ENCODE results near the gene KIRREL3.

Gene KIRREL3

DNA sequence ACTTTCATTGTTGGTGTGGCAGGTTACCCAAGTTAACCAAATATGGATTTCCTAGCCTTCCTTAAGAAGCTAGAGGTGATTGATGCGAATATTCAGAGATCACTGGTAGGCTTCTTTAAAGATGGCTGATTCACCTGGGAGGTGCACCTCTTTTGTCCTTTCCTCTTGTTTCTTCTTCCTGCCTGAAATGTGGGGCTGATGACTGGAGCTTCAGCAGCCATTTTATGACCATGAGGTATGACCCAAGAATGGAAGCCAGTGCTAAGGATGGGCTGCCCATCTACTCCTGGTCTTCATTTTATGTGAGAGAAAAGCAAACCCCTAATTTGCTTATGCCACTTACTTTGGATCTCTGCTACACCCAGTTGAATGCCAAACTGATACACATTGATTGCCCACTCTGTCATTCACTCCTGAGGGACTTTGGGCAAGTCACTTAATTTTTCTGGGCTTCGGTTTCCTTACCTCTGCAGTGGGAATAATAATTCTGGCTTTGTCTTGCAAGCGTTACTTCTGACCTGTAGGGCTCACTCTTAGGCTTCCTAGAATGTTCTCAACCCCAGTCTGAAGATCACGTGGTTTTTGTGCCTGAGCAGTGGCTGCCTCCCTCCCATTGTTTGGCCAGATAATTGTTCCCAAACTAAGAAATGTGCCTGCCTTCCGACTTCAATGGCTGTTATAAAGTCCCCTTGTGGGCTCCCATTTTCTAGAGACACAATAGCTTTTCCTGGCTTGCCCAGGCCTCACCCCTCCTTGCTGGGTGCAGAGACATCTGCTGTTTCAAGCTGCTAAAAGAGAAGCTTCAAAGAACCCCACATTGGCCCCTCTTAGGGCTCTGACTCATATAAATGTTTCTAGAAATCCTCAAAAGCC, 402.0 kb downstream of the KIRREL3 start:
- TF ChIP-seq, protein P1, sequence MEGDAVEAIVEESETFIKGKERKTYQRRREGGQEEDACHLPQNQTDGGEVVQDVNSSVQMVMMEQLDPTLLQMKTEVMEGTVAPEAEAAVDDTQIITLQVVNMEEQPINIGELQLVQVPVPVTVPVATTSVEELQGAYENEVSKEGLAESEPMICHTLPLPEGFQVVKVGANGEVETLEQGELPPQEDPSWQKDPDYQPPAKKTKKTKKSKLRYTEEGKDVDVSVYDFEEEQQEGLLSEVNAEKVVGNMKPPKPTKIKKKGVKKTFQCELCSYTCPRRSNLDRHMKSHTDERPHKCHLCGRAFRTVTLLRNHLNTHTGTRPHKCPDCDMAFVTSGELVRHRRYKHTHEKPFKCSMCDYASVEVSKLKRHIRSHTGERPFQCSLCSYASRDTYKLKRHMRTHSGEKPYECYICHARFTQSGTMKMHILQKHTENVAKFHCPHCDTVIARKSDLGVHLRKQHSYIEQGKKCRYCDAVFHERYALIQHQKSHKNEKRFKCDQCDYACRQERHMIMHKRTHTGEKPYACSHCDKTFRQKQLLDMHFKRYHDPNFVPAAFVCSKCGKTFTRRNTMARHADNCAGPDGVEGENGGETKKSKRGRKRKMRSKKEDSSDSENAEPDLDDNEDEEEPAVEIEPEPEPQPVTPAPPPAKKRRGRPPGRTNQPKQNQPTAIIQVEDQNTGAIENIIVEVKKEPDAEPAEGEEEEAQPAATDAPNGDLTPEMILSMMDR (IDR thresholded peaks at IDR 0.05; ENCODE audit: low read depth, low read length): no peak
- no peak overlapping the region for H3K4me3 ChIP-seq (ENCODE audit: low read depth, low read length)

DNA sequence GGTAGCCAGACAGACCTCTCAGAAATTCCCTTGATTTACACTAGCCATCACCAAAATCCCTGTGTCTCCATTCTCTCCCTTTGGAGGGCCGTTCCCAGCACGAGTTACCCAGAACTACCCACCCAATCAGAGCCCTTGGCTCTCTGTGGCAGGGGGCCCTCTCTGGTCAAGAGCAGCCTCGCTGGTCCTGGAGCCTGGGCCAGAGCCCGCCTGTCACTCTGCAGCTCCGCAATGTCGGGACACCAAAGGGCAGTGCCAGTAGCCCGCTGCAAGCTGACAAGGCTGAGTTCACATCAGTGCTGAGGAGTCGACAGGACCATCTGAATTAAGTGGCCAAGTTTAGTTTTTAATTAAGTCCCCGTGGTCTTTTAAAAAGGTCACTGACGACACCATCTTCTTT, 403.5 kb downstream of the KIRREL3 start:
- no peak overlapping the region for H3K4me3 ChIP-seq (ENCODE audit: low read depth, low read length)
- TF ChIP-seq, protein P1 (IDR thresholded peaks at IDR 0.05; ENCODE audit: low read depth, low read length): no peak

DNA sequence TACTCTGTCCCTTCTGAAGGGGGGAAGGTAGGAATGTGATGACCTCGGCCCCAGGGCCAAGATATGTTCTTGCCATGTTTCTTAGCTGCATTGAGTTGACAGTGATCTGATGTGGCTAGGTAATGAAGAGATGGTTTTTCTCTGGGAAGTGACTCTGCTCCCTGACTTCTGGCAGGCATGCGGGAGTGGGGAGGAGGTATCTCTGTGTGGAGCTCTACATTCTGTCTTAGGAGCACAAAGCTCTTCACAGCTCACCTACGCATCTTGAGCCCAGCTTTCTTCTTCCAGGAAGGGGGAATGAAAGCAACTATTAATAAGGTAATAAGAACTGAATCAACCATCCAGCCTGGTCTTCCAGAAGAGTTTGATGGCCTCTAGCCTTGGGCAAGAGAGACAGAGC, 404.1 kb downstream of the KIRREL3 start:
- TF ChIP-seq, protein P1 (IDR thresholded peaks at IDR 0.05; ENCODE audit: low read depth, low read length): no peak
- no peak overlapping the region for H3K4me3 ChIP-seq (ENCODE audit: low read depth, low read length)

DNA sequence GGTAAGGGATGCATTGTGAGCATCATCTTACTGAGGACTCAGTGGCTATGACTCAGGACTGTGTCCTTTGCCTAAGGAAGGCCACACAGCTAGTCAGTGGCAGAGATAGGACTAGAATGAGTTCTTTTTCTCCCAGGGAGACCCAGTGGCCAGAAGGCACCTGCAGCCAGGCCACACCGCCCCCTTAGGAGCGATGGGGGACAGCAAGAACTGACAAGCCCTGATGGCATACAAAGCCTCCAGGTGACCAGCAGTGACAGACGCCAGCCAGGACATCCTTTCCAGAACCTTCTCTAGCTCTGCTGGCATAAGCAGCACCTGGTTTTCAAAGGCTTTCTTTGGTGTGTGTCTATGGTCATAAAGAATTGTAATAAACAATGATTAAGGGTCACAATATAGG, 405.0 kb downstream of the KIRREL3 start:
- TF ChIP-seq, protein P1 (IDR thresholded peaks at IDR 0.05; ENCODE audit: low read depth, low read length): no peak
- no peak overlapping the region for H3K4me3 ChIP-seq (ENCODE audit: low read depth, low read length)

DNA sequence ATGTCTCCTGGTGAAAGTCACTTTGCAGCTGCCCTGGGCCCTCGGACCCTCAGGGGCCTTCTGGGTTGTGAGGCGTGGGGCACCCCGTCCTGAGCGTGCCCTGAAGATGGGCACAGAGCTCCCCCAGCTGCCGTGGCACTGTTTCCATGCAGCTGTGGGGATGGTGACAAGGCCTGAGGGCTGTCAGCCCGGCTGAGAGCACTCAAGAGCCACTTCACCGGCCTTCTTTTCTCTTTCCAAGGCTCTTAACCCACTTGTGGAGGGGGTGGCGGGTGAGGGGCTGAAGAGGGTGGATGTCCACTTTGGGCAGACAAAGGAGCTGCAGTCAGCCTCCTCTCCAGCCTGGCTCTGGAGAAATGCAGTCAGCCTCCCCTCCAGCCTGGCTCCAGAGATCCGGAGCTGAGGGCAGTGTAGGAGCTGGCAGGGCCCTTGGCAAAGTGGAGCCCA, 405.6 kb downstream of the KIRREL3 start:
- H3K4me3 ChIP-seq (ENCODE audit: low read depth, low read length): no peak overlapping the region
- TF ChIP-seq, protein P1 (IDR thresholded peaks at IDR 0.05; ENCODE audit: low read depth, low read length): no peak

DNA sequence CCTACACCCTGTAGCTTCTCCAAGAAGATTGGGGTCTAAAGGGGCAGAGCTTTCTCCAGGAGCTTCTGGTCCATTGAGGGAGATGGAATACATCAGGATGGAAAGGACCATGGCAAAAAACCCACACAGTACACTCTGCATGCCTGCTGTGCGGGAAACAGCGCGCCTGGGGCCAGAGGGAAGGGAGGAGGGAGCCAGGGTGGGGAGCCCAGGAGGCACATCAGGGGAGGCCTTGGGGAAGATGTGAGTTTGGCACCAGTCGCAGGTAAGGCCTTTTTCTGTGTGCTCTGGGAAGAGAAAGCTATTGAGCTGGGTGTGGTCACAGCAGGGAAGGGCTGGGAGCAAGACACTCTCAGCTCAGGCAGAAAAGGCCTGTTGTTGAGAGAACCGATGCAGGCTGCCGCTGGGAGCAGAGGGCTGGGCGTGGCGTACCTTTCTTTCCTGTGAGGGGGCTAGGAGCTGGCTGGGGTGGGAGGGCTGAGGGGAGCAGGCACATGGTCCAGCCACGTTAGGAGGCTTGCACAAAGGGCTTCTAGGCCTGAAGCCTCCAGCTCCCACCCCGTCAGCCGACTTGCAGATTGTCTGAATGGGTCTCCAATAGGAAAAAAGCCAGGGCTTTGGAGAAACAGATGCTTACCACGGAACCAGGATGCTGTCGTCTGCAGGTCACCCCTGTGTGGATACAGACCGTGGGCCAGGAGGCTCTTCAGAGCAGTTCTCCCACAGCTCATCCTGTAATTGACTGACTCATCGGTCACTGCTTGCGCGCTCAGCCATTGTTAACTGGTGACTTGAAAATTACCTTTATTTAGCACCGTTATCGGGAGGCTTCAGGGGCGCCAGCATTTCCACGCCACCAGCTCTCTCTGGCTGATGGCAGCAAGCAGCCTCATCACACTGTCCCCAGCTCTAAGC, 407.8 kb downstream of the KIRREL3 start:
- TF ChIP-seq, protein P1 (IDR thresholded peaks at IDR 0.05; ENCODE audit: low read depth, low read length): no peak
- H3K4me3 ChIP-seq (ENCODE audit: low read depth, low read length): no peak overlapping the region

Measured in WI38 (cell line).